Measurements from ENCODE around the gene HBE1.

- TF ChIP-seq CTCF (IDR thresholded peaks at IDR 0.05), result no peak
- TF ChIP-seq POLR2A (IDR thresholded peaks at IDR 0.05), result no peak
These were observed 36.4 kb downstream of the HBE1 start for GRCh38 chr11:5233307-5233706.

Measured in body of pancreas (tissue), 4 donors.